ENCODE results near the gene ZNF821. TPM values are rescaled to one million over a fixed set of nuclear protein-coding genes. Genes with fewer than 3 reads are reported as not detected.
A peak's percentile ranks its signal among the peaks of the same experiment; 100 is the strongest.

ZNF821 gene
- total and polyA plus RNA-seq, 10 of the 15 experiments (the other 5 are each of a cell fraction or from before 2014, with no cell fraction given), result 0.82 to 9.9 (median 6.8) TPM

DNA sequence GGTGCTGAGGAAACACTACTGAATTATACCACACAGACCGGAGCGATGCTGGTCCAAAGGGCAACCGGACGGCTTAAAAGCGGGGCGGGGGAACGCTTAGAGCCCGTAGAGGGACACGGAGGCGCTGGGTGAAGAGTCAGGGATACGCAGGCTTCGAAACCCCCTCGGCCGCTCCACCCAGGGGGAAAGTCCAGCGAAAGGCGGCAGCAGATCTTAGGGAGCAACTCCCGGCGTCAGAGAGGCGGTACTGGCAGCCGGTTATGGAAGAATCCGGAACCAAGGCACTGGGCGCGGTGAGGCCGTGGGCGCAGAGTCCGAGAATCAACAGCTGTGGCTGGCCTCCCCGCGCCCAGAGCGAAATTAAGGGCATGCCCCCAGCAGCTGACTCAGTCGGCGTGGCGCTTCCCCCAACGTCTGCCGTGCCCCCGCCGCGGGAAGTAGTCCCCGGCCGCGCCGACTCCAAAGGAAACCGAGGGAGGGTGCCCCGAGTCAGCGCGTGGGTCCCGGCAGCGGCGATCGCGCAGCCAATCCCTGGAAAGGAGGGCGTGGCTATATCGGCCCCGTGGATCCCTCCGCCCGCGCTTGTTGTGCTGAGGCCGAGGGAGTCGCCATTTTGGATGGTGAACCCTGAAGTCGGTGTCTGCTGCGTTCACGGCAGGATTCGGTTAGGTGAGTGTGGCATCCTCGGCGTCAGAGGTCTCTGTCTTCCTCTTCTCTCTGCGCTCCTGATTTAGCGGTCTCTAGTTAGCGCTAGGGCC is 11.1 kb upstream of the ZNF821 start, which contains the start of gene IST1 (continued):
- TF ChIP-seq, protein P1, sequence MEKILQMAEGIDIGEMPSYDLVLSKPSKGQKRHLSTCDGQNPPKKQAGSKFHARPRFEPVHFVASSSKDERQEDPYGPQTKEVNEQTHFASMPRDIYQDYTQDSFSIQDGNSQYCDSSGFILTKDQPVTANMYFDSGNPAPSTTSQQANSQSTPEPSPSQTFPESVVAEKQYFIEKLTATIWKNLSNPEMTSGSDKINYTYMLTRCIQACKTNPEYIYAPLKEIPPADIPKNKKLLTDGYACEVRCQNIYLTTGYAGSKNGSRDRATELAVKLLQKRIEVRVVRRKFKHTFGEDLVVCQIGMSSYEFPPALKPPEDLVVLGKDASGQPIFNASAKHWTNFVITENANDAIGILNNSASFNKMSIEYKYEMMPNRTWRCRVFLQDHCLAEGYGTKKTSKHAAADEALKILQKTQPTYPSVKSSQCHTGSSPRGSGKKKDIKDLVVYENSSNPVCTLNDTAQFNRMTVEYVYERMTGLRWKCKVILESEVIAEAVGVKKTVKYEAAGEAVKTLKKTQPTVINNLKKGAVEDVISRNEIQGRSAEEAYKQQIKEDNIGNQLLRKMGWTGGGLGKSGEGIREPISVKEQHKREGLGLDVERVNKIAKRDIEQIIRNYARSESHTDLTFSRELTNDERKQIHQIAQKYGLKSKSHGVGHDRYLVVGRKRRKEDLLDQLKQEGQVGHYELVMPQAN (conservative IDR thresholded peaks at IDR 0.05), result peak; percentile 91
- TF ChIP-seq KDM1A (IDR thresholded peaks at IDR 0.05; ENCODE audit: borderline replicate concordance), result no peak
- TF ChIP-seq, protein P2, sequence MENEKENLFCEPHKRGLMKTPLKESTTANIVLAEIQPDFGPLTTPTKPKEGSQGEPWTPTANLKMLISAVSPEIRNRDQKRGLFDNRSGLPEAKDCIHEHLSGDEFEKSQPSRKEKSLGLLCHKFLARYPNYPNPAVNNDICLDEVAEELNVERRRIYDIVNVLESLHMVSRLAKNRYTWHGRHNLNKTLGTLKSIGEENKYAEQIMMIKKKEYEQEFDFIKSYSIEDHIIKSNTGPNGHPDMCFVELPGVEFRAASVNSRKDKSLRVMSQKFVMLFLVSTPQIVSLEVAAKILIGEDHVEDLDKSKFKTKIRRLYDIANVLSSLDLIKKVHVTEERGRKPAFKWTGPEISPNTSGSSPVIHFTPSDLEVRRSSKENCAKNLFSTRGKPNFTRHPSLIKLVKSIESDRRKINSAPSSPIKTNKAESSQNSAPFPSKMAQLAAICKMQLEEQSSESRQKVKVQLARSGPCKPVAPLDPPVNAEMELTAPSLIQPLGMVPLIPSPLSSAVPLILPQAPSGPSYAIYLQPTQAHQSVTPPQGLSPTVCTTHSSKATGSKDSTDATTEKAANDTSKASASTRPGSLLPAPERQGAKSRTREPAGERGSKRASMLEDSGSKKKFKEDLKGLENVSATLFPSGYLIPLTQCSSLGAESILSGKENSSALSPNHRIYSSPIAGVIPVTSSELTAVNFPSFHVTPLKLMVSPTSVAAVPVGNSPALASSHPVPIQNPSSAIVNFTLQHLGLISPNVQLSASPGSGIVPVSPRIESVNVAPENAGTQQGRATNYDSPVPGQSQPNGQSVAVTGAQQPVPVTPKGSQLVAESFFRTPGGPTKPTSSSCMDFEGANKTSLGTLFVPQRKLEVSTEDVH (IDR thresholded peaks at IDR 0.05; ENCODE audit: low read depth, partially characterized antibody), result no peak
- TF ChIP-seq TCF3 (IDR thresholded peaks at IDR 0.05; ENCODE audit: borderline replicate concordance, insufficient read depth, low read depth, low read length), result peak; percentile 65; the same call in 1 of the 2 replicates
- TF ChIP-seq, protein P3, sequence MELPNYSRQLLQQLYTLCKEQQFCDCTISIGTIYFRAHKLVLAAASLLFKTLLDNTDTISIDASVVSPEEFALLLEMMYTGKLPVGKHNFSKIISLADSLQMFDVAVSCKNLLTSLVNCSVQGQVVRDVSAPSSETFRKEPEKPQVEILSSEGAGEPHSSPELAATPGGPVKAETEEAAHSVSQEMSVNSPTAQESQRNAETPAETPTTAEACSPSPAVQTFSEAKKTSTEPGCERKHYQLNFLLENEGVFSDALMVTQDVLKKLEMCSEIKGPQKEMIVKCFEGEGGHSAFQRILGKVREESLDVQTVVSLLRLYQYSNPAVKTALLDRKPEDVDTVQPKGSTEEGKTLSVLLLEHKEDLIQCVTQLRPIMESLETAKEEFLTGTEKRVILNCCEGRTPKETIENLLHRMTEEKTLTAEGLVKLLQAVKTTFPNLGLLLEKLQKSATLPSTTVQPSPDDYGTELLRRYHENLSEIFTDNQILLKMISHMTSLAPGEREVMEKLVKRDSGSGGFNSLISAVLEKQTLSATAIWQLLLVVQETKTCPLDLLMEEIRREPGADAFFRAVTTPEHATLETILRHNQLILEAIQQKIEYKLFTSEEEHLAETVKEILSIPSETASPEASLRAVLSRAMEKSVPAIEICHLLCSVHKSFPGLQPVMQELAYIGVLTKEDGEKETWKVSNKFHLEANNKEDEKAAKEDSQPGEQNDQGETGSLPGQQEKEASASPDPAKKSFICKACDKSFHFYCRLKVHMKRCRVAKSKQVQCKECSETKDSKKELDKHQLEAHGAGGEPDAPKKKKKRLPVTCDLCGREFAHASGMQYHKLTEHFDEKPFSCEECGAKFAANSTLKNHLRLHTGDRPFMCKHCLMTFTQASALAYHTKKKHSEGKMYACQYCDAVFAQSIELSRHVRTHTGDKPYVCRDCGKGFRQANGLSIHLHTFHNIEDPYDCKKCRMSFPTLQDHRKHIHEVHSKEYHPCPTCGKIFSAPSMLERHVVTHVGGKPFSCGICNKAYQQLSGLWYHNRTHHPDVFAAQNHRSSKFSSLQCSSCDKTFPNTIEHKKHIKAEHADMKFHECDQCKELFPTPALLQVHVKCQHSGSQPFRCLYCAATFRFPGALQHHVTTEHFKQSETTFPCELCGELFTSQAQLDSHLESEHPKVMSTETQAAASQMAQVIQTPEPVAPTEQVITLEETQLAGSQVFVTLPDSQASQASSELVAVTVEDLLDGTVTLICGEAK (IDR thresholded peaks at IDR 0.05; ENCODE audit: borderline replicate concordance), result peak; percentile 49
- peak; percentile 73 for TF ChIP-seq NFYB (IDR thresholded peaks at IDR 0.05; ENCODE audit: insufficient read depth, low read depth, low read length)
- peak; percentile 89 for TF ChIP-seq EED (IDR thresholded peaks at IDR 0.05; ENCODE audit: low read depth)
- no peak for TF ChIP-seq ZNF274 (IDR thresholded peaks at IDR 0.05; ENCODE audit: insufficient read depth, insufficient read length)
- no peak for TF ChIP-seq BMI1 (IDR thresholded peaks at IDR 0.05; ENCODE audit: borderline replicate concordance)
- TF ChIP-seq, protein P4, sequence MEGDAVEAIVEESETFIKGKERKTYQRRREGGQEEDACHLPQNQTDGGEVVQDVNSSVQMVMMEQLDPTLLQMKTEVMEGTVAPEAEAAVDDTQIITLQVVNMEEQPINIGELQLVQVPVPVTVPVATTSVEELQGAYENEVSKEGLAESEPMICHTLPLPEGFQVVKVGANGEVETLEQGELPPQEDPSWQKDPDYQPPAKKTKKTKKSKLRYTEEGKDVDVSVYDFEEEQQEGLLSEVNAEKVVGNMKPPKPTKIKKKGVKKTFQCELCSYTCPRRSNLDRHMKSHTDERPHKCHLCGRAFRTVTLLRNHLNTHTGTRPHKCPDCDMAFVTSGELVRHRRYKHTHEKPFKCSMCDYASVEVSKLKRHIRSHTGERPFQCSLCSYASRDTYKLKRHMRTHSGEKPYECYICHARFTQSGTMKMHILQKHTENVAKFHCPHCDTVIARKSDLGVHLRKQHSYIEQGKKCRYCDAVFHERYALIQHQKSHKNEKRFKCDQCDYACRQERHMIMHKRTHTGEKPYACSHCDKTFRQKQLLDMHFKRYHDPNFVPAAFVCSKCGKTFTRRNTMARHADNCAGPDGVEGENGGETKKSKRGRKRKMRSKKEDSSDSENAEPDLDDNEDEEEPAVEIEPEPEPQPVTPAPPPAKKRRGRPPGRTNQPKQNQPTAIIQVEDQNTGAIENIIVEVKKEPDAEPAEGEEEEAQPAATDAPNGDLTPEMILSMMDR (IDR thresholded peaks at IDR 0.05 in 2 of 3, conservative IDR thresholded peaks at IDR 0.05 in 1 of 3; ENCODE audit: control insufficient read depth in 2 of 3, extremely low read depth in 1 of 3, insufficient read depth in 1 of 3, low read depth in 3 of 3, low read length in 3 of 3), result no peak
- no peak for TF ChIP-seq NFIC (IDR thresholded peaks at IDR 0.05; ENCODE audit: low read depth, low read length)
- TF ChIP-seq ATF7 (IDR thresholded peaks at IDR 0.05; ENCODE audit: low read depth), result no peak
- TF ChIP-seq EGR1 (IDR thresholded peaks at IDR 0.05; ENCODE audit: borderline replicate concordance in 1 of 2, low read depth in 2 of 2, low read length in 2 of 2), result peak in 1 of 2 experiments; percentile 44; a peak in 1 of 3 replicates
- TF ChIP-seq, protein P5, sequence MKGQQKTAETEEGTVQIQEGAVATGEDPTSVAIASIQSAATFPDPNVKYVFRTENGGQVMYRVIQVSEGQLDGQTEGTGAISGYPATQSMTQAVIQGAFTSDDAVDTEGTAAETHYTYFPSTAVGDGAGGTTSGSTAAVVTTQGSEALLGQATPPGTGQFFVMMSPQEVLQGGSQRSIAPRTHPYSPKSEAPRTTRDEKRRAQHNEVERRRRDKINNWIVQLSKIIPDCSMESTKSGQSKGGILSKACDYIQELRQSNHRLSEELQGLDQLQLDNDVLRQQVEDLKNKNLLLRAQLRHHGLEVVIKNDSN (IDR thresholded peaks at IDR 0.05; ENCODE audit: borderline replicate concordance, extremely low read length, insufficient read depth, low read depth, low read length), result no peak
- no peak for TF ChIP-seq CBX3 (IDR thresholded peaks at IDR 0.05; ENCODE audit: borderline replicate concordance, low read depth)
- TF ChIP-seq CHD1 (IDR thresholded peaks at IDR 0.05; ENCODE audit: low read depth, low read length), result peak; percentile 42

All from GM12878 (cell line).